SK-N-MC (cell line): ENCODE data around the gene TMOD4.

Experiments used
- EZH2 ChIP-seq: fragments of 200-600 bp; sonication (generic); IDR thresholded peaks from one replicate; pipeline ENCODE4 v1.6.1; 2017; ENCODE audit warnings: antibody characterized with exemption
- FOXP2 ChIP-seq: optimal IDR thresholded peaks from 2 replicates; pipeline ENCODE3; 2011; ENCODE audit warnings: mild to moderate bottlenecking, moderate library complexity; ENCODE audit not compliant: insufficient read depth; ENCODE audit errors: extremely low read length, control extremely low read depth
- POLR2AphosphoS5 ChIP-seq: IDR thresholded peaks from 2 replicates; pipeline ENCODE4 v1.6.1; 2012; ENCODE audit warnings: mild to moderate bottlenecking, low read depth, low read length, borderline replicate concordance

- TF ChIP-seq POLR2AphosphoS5 (no peak), EZH2 (no peak), FOXP2 (no peak)
Measured at GRCh38 chr1:151166505-151166956, 9.2 kb downstream of the TMOD4 start.
